PFSK-1 (cell line): Measurements from ENCODE around the gene CDK13.

Experiments used
- FOXP2 ChIP-seq: optimal IDR thresholded peaks from 2 replicates; pipeline ENCODE3; 2011; ENCODE audit warnings: borderline replicate concordance, control low read depth, inconsistent platforms; ENCODE audit not compliant: insufficient read depth; ENCODE audit errors: extremely low read length, extremely low read depth
- POLR2AphosphoS5 ChIP-seq: IDR thresholded peaks from 2 replicates; pipeline ENCODE4 v1.6.1; 2012; ENCODE audit warnings: low read depth, mild to moderate bottlenecking, control low read depth, low read length, moderate library complexity
- REST ChIP-seq, 2 experiments: IDR thresholded peaks; 2 replicates each; pipeline versions ENCODE4 v1.6.1 to v1.8.0; 2011 to 2012; ENCODE audit warnings: low read depth in 2 of 2, low read length in 2 of 2, control low read depth in 1 of 2, inconsistent platforms in 1 of 2, mild to moderate bottlenecking in 1 of 2, moderate library complexity in 1 of 2; ENCODE audit not compliant: insufficient read depth in 1 of 2
- SIN3A ChIP-seq: IDR thresholded peaks from 2 replicates; pipeline ENCODE4 v1.6.1; 2012; ENCODE audit warnings: mild to moderate bottlenecking, low read length, moderate library complexity, borderline replicate concordance; ENCODE audit not compliant: insufficient read depth
- TAF1 ChIP-seq: IDR thresholded peaks from 2 replicates; pipeline ENCODE4 v1.6.1; 2012; ENCODE audit warnings: low read length, control low read depth, borderline replicate concordance; ENCODE audit not compliant: insufficient read depth

The CDK13 gene

GRCh38 chr7:40041456-40041855, 91.4 kb downstream of the CDK13 start:
- TF ChIP-seq REST (IDR thresholded peaks at IDR 0.05; ENCODE audit: insufficient read depth in 1 of 2, low read depth in 2 of 2, low read length in 2 of 2) (no peak), FOXP2 (no peak), TAF1 (no peak), POLR2AphosphoS5 (no peak), SIN3A (no peak)

GRCh38 chr7:40043164-40043563, 93.1 kb downstream of the CDK13 start:
- TF ChIP-seq SIN3A: no peak
- no peak for TF ChIP-seq POLR2AphosphoS5
- no peak for TF ChIP-seq FOXP2
- no peak for TF ChIP-seq TAF1
- no peak for TF ChIP-seq REST (IDR thresholded peaks at IDR 0.05; ENCODE audit: insufficient read depth in 1 of 2, low read depth in 2 of 2, low read length in 2 of 2)

GRCh38 chr7:40047661-40048060, 97.6 kb downstream of the CDK13 start:
- TF ChIP-seq TAF1 (no peak), REST (IDR thresholded peaks at IDR 0.05; ENCODE audit: insufficient read depth in 1 of 2, low read depth in 2 of 2, low read length in 2 of 2) (no peak), POLR2AphosphoS5 (no peak), FOXP2 (no peak), SIN3A (no peak)

- TF ChIP-seq SIN3A: no peak
- no peak for TF ChIP-seq FOXP2
- TF ChIP-seq REST (IDR thresholded peaks at IDR 0.05; ENCODE audit: insufficient read depth in 1 of 2, low read depth in 2 of 2, low read length in 2 of 2): no peak
- TF ChIP-seq POLR2AphosphoS5: no peak
- no peak for TF ChIP-seq TAF1
These were observed 107.2 kb downstream of the CDK13 start for GRCh38 chr7:40057292-40057691.

- TF ChIP-seq FOXP2 (no peak), POLR2AphosphoS5 (no peak), TAF1 (no peak), SIN3A (no peak), REST (IDR thresholded peaks at IDR 0.05; ENCODE audit: insufficient read depth in 1 of 2, low read depth in 2 of 2, low read length in 2 of 2) (no peak)
These were observed 108.0 kb downstream of the CDK13 start for GRCh38 chr7:40058026-40058425.
